Measurements from ENCODE around the gene ZNF830. TPM values are rescaled to one million over a fixed set of nuclear protein-coding genes. Genes with fewer than 3 reads are reported as not detected.
A peak's percentile ranks its signal among the peaks of the same experiment; 100 is the strongest.

Gene ZNF830
- total and polyA plus RNA-seq, 9 of the 15 experiments (the other 6 are each of a cell fraction or from before 2014, with no cell fraction given) = 13.1 to 28.7 (median 21.7) TPM

GRCh38 chr17:34961093-34961911 lies at the start of gene ZNF830, which contains the start of gene CCT6B (continued):
- TF ChIP-seq SMAD4 (CRISPR knock-in tag; conservative IDR thresholded peaks at IDR 0.05) (peak; percentile 47; the same call in 1 of the 2 replicates), RFX5 (IDR thresholded peaks at IDR 0.05; ENCODE audit: low read depth, low read length) (no peak), CCNT2 (IDR thresholded peaks at IDR 0.05; ENCODE audit: borderline replicate concordance, extremely low read depth, insufficient read length, low read depth, low read length) (no peak), ZNF347 (CRISPR knock-in tag; IDR thresholded peaks at IDR 0.05; ENCODE audit: low read depth) (no peak), GABPB2 (CRISPR knock-in tag; conservative IDR thresholded peaks at IDR 0.05) (no peak), SAP30 (IDR thresholded peaks at IDR 0.05; ENCODE audit: borderline replicate concordance, insufficient read depth, low read depth, low read length, poor library complexity, severe bottlenecking) (no peak), HMBOX1 (IDR thresholded peaks at IDR 0.05) (no peak), EHMT2 (IDR thresholded peaks at IDR 0.05) (peak; percentile 93), PRPF4 (IDR thresholded peaks at IDR 0.05; ENCODE audit: insufficient read depth, low read depth, low read length, poor library complexity, severe bottlenecking) (no peak), ZZZ3 (IDR thresholded peaks at IDR 0.05) (no peak), TAF15 (IDR thresholded peaks at IDR 0.05; ENCODE audit: low read depth, low read length) (no peak), POLR2H (tag; IDR thresholded peaks at IDR 0.05; ENCODE audit: low read depth) (peak; percentile 94)
- TF ChIP-seq, protein P1, sequence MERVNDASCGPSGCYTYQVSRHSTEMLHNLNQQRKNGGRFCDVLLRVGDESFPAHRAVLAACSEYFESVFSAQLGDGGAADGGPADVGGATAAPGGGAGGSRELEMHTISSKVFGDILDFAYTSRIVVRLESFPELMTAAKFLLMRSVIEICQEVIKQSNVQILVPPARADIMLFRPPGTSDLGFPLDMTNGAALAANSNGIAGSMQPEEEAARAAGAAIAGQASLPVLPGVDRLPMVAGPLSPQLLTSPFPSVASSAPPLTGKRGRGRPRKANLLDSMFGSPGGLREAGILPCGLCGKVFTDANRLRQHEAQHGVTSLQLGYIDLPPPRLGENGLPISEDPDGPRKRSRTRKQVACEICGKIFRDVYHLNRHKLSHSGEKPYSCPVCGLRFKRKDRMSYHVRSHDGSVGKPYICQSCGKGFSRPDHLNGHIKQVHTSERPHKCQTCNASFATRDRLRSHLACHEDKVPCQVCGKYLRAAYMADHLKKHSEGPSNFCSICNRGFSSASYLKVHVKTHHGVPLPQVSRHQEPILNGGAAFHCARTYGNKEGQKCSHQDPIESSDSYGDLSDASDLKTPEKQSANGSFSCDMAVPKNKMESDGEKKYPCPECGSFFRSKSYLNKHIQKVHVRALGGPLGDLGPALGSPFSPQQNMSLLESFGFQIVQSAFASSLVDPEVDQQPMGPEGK (CRISPR knock-in tag; IDR thresholded peaks at IDR 0.05; ENCODE audit: borderline replicate concordance) = no peak
- TF ChIP-seq, protein P2, sequence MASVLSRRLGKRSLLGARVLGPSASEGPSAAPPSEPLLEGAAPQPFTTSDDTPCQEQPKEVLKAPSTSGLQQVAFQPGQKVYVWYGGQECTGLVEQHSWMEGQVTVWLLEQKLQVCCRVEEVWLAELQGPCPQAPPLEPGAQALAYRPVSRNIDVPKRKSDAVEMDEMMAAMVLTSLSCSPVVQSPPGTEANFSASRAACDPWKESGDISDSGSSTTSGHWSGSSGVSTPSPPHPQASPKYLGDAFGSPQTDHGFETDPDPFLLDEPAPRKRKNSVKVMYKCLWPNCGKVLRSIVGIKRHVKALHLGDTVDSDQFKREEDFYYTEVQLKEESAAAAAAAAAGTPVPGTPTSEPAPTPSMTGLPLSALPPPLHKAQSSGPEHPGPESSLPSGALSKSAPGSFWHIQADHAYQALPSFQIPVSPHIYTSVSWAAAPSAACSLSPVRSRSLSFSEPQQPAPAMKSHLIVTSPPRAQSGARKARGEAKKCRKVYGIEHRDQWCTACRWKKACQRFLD (CRISPR knock-in tag; IDR thresholded peaks at IDR 0.05) = no peak
- TF ChIP-seq, protein P3, sequence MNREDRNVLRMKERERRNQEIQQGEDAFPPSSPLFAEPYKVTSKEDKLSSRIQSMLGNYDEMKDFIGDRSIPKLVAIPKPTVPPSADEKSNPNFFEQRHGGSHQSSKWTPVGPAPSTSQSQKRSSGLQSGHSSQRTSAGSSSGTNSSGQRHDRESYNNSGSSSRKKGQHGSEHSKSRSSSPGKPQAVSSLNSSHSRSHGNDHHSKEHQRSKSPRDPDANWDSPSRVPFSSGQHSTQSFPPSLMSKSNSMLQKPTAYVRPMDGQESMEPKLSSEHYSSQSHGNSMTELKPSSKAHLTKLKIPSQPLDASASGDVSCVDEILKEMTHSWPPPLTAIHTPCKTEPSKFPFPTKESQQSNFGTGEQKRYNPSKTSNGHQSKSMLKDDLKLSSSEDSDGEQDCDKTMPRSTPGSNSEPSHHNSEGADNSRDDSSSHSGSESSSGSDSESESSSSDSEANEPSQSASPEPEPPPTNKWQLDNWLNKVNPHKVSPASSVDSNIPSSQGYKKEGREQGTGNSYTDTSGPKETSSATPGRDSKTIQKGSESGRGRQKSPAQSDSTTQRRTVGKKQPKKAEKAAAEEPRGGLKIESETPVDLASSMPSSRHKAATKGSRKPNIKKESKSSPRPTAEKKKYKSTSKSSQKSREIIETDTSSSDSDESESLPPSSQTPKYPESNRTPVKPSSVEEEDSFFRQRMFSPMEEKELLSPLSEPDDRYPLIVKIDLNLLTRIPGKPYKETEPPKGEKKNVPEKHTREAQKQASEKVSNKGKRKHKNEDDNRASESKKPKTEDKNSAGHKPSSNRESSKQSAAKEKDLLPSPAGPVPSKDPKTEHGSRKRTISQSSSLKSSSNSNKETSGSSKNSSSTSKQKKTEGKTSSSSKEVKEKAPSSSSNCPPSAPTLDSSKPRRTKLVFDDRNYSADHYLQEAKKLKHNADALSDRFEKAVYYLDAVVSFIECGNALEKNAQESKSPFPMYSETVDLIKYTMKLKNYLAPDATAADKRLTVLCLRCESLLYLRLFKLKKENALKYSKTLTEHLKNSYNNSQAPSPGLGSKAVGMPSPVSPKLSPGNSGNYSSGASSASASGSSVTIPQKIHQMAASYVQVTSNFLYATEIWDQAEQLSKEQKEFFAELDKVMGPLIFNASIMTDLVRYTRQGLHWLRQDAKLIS (CRISPR knock-in tag; IDR thresholded peaks at IDR 0.05) = no peak

All from K562 (cell line).